Hematopoietic multipotent progenitor cell treated with erythropoietin and hydrocortisone succinate and interleukin-3 and kit ligand, for 8 days (in vitro differentiated cells): Measurements from ENCODE around the gene FKBP10.
"Not testable (repeated sequence)": the region's sequence is repeated elsewhere in the genome, so short reads cannot be mapped to it uniquely, and the experiment has no call there.

Experiments used
- DNase-seq: peaks from one replicate; pipeline ENCODE4 v3.0.0-alpha.2; 2015

Gene FKBP10

GRCh38 chr17:41811549-41812380, 1.0 kb upstream of the FKBP10 start, which contains the start of gene P3H4:
Gene P3H4, minus strand, starts transcription at chr17:41811949. Its CDS starts 34 bp downstream, at chr17:41811915.
- peak; percentile 57 for DNase-seq

DNA sequence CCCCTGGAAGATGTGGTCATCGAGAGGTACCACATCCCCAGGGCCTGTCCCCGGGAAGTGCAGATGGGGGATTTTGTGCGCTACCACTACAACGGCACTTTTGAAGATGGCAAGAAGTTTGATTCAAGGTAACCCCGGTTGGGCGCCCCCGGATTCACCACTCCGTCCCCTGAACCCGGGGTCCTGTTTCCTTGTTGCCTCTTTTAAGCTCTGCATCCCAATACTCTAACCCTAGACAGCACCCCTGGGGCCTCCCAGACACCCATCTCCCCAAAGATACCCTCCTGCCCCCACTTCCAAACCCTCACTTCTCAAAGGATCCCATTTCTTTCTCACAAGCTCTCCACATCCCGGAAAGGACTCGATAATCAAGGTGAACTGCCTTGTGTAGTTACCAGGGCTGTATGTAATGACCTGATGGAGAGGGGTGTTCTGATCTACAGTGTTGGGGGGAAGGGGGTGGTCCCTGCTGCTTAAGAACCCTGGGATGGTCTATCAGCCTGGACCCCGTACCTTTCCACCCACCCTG, 412 bp downstream of the FKBP10 start:
- no peak for DNase-seq

- no peak for DNase-seq
Measured at GRCh38 chr17:41813699-41814124, 908 bp downstream of the FKBP10 start.

DNA sequence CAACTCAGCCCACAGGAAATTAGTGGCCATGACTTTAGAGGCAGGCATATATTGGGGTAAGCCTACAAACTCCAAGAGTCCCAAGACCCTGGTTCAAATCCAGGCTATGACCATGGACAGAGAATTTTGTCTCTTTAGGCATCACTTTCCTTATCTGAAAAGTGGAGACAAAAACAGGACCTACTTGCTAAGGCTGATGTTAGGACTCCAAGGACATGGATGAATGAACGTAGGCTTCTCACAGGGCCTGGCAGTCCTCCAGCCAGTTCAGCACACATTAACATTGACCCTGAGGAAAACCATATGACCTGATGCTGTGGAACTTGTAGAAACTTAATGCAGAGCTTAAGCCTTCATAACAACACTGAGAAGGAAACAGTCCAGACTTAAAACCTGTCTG, 1.4 kb downstream of the FKBP10 start:
- no peak for DNase-seq

DNA sequence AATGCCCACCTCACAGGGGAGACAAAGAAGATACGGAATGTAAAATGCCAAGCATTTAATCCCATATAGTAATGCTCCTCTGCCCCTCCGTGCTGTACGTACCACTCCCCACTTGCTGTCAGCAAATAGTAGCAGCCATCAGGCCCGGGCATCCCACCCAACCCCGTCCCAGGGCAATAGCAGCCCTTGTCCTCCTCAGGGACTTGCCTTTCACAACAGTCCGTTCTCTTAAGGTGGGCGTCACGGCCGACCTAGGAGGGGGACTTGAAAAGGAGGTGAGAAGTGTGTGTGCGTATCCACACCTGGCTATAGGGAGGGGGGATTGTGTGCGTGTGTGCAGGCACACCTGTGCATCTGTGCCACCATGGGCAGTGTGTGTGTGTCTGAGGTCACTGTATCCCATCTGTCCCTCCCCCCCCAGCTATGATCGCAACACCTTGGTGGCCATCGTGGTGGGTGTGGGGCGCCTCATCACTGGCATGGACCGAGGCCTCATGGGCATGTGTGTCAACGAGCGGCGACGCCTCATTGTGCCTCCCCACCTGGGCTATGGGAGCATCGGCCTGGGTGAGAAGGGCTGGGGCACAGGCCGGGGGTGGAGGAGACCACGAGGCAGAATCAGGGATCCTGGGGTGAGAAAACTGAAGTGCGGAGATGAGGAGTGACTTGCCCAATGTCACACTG, 4.0 kb downstream of the FKBP10 start:
- no peak for DNase-seq

GRCh38 chr17:41818024-41818423, 5.2 kb downstream of the FKBP10 start:
- no peak for DNase-seq

DNA sequence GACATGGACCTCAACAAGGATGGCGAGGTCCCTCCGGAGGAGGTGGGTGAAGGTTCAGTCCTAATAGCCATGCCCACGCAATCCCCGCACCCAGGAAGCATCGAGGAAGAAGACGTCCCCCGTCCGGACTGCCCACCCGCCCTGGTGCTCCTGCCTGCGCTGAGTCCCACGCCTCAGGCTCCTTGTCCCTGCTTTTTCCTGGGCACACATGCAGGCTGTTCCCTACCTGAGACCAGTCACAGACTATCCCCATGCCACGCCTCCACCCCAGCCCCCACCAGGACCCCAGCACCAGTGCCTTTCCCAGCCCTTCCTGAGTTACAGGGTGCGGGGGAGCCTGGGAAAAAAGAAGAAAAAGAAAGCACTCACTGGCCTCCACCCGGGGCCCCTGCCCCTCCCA, 9.0 kb downstream of the FKBP10 start:
- DNase-seq: no peak

DNA sequence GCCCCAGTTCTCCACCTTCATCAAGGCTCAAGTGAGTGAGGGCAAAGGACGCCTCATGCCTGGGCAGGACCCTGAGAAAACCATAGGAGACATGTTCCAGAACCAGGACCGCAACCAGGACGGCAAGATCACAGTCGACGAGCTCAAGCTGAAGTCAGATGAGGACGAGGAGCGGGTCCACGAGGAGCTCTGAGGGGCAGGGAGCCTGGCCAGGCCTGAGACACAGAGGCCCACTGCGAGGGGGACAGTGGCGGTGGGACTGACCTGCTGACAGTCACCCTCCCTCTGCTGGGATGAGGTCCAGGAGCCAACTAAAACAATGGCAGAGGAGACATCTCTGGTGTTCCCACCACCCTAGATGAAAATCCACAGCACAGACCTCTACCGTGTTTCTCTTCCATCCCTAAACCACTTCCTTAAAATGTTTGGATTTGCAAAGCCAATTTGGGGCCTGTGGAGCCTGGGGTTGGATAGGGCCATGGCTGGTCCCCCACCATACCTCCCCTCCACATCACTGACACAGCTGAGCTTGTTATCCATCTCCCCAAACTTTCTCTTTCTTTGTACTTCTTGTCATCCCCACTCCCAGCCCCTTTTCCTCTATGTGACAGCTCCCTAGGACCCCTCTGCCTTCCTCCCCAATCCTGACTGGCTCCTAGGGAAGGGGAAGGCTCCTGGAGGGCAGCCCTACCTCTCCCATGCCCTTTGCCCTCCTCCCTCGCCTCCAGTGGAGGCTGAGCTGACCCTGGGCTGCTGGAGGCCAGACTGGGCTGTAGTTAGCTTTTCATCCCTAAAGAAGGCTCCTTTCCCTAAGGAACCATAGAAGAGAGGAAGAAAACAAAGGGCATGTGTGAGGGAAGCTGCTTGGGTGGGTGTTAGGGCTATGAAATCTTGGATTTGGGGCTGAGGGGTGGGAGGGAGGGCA, 9.7 kb downstream of the FKBP10 start:
- DNase-seq: no peak

DNA sequence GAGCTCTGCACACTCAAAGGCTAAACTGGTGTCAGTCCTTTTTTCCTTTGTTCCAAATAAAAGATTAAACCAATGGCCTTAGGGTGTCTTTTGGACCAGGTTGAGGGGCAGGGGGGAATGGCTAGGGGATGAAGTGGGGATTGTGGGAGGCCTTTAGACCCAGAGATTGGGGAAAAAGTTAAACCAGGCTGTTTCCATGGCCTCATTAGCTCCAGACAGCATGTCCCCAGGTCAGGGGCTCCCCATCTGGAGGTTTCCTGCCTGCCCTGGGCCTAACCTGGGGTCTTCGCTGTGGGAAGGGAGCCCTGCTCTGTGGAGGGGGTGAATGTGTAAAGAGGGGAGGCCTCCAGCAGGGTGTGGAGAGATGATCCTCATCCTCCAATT, 10.3 kb downstream of the FKBP10 start:
- no peak for DNase-seq

DNA sequence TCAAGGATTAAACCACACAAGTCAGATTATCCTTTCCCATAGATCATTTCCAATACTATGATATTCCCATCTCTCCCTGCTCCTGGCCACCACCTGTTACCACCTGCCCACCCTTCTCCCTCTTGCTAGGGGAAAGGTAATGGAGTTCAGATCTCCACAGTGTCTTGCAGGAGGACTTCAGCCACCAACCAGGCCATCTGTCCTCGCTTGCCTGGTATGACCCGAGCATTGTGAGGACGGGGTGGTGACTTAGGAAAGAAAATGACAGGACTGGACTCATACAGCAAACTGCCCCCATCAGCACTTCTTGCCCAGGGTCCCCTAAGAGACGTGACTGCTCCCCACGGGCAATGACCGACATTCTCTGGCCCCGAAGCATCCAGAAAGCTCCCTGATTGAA, 10.8 kb downstream of the FKBP10 start:
- DNase-seq: no peak

DNA sequence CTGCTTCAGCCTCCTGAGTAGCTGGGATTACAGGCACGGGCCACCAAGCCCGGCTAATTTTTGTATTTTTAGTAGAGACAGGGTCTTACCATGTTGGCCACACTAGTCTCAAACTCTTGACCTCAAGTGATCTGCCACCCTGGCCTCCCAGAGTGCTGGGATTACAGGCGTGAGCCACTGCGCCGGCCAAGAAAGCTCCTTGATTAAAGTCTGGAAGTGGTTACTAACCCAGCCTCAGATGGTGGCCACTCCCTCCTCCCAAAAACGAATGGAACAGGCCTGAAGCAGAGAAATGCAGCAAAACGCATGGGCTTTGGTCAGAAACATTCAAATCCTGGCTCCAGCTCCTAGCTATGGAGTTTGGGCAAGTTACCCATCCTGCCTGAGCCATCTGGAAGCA, 11.3 kb downstream of the FKBP10 start:
- no peak for DNase-seq

DNA sequence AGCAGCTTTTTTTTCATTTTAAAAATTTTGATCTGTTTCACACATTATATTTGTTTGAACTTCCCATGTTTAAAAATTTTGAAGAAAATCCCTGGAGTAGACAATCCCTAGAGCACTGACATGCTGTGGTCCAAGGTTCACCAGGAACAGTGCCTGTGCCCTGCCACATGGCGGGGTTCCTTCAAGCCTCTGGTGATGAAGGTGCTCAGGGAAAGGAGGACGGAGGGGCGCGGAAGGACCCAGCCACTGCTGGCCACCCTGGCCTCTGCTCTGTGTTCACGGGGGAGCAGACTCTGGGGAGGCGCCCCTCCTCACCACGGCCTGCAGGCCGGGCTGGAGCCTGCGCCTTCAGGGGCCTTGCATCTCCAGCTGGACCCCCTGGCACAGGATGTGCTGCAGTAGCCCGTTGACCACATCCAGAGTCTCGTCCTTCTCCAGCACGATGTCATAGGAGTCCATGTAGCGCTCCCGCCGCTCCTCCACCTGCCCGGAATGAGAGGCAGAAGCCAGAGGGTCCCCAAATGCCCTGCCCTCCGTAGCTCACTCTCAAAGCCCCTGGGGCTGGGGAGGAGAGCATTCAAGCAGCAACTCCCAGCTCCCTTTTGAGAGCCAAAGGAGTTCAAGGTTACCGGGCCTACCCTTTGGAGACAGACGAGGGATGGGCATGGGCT, 12.5 kb downstream of the FKBP10 start:
- no peak for DNase-seq

DNA sequence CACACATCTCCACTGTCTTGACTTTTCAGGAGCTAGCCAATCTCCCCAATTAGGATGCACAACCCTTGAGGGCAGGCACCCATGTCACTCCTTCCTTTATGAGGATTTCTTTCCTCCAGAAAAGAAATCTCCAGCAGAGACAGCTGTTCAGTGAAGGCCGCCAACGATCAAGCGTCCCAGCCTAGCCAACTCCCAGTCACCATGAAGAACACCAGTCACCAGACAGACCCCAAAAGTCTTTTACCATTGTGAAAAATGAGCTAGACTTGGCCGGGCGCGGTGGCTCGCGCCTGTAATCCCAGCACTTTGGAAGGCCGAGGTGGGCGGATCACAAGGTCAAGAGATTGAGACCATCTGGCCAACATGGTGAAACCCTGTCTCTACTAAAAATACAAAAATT, 17.2 kb downstream of the FKBP10 start:
- not testable (repeated sequence) for DNase-seq

- no peak for DNase-seq
Measured at GRCh38 chr17:41835214-41835799, 22.5 kb downstream of the FKBP10 start.

DNA sequence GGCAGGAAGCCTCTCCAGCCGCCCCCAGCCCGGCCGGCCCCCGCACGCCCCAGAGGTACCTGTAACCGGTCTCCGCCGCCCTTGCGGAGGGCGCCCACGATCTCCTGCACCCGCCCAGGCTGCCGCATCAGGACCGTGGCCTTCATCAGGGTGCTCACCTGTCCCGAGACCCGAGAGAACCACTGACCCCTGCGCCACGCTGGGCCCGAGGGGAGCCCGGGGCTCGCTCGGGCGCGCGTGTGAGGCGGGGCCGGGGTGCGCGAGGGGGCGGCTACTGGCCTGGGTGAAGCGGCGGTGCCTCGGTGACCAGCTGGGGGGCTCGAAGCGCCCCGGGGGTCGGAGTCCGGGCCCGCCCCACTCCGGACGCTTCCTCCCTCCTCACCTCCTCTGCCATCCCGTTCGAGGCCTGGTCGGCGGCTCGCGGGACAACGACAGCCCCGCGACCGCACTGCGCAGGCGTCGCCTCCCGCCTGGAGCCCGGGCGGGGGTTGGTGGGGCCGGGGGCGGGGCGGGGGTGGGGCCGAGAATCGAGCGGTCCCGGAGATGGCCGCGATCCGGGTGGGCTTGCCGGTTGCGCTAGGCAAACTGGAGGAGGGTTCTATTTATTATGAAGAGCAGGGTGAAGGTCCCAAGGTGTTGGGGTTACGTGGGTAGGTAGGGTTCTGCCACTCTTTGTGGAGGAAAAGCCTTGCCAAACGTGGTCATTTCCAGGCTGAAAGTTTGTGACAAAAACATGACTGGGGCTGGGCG, 23.2 kb downstream of the FKBP10 start, which contains the start of gene NT5C3B:
NT5C3B (minus strand) TSS at position 433 of the 750 bp plus-strand sequence; CDS start at position 394, 39 bp downstream.
- DNase-seq: no peak

- no peak for DNase-seq
Measured at GRCh38 chr17:41836550-41837196, 23.9 kb downstream of the FKBP10 start.

DNA sequence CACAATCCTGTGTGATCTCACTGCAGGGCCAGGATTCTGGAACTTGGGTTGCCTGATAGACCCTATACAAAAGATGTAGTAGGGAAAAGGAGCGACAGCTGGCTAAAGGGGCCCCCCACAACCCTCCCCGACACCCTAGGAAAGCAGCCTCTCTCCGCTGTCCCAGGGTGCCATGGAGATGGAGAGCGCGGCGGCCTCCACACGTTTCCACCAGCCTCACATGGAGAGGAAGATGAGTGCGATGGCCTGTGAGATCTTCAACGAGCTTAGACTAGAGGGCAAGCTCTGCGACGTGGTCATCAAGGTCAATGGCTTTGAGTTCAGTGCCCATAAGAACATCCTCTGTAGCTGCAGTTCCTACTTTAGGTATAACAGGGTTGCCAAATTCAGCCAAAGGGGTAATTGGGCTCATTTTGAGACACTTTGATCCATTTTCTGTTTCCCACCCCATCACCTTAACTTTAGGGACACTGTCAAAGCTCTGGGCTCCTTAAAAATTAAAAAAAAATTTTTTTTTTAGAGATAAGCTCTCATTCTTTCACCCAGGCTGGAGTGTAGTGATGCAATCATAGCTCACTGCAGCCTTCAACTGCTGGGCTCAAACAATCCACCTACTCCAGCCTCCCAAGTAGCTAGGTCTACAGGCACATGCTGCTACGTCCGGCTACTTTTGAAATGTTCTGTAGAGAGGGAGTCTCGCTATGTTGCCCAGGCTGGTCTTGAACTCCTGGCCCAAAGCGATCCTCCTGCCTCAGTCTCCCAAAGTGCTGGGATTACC, 25.1 kb downstream of the FKBP10 start, which contains the start of gene KLHL10:
KLHL10 (plus strand) TSS at position 65 of the 778 bp plus-strand sequence; CDS start at position 173, 108 bp downstream.
- DNase-seq: no peak

DNA sequence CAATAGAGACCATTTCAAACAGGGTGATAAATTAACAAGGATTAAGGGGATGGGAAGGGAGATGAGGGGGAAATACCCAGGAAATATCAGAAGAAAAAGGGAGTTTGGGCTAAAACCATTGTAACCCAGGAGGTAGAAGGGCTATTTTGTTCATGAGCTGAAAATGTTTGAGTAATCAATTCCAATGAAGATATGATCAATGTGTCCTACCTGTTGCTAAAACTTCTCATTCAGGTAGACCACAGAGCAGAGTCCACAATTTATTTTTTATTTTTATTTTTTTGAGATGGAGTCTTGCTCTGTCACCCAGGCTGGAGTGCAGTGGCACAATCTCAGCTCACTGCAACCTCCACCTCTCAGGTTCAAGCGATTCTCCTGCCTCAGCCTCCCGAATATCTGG, 26.6 kb downstream of the FKBP10 start:
- DNase-seq: not testable (repeated sequence)

DNA sequence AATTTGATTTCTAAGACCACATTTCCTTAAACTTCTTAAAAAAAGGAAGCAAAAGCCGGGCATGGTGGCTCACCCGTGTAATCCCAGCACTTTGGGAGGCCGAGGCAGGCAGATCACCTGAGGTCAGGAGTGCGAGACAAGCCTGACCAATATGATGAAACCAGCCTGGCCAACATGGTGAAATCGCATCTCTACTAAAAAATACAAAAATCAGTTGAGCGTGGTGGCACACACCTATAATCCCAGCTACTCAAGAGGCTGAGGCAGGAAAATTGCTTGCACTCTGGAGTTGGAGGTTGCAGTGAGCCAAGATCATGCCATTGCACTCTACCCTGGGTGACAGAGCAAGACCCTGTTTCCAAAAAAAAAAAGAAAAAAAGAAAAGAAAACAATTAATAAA, 28.0 kb downstream of the FKBP10 start:
- not testable (repeated sequence) for DNase-seq
